Astrocyte (in vitro differentiated cells and primary cell): ENCODE results near the gene KIF3B.

Source experiments
- CTCF ChIP-seq: IDR thresholded peaks from 2 replicates; pipeline ENCODE4 v1.5.1; 2011; ENCODE audit warnings: low read depth, mild to moderate bottlenecking, inconsistent platforms, low read length, moderate library complexity; ENCODE audit not compliant: insufficient read depth
- EZH2 ChIP-seq: IDR thresholded peaks from 2 replicates; pipeline ENCODE4 v1.6.1; 2012; ENCODE audit warnings: mild to moderate bottlenecking, low read length, inconsistent platforms; ENCODE audit not compliant: insufficient read depth

- TF ChIP-seq CTCF, result no peak
- no peak for TF ChIP-seq EZH2
These were observed 14.0 kb upstream of the KIF3B start for GRCh38 chr20:32263398-32263954.
